GM12878 (cell line): ENCODE data around the gene MYCBP. TPM values are rescaled to one million over a fixed set of nuclear protein-coding genes. Genes with fewer than 3 reads are reported as not detected.

Experiments
- ATAC-seq: fragments of 200-7000 bp; cut with Tn5 transposase; 3 replicates; pipeline ENCODE4 v1.9.1; 2020; ENCODE audit warnings: mild to moderate bottlenecking, moderate library complexity
- BruUV-seq: library from RNA; stranded (reverse); fragments of 400-500 nt; replicated peaks from 2 replicates; lab custom pipeline; 2021; lab: Mats Ljungman, UMichigan
- CTCF ChIA-PET: fragments of 300-600 bp; sonication (Branson Sonifier 250); formaldehyde crosslinking; extraction: SDS; loops from one replicate; lab custom pipeline; 2021; ENCODE audit warnings: inconsistent platforms; lab: Yijun Ruan, JAX
- POLR2A ChIA-PET: fragments of 350-600 bp; formaldehyde crosslinking; extraction: SDS; loops from one replicate; lab custom pipeline; 2021; ENCODE audit warnings: inconsistent platforms; lab: Charles Lee
- RAD21 ChIA-PET: fragments of 300-600 bp; sonication (Branson Sonifier 250); formaldehyde crosslinking; loops from one replicate; lab custom pipeline; 2023; ENCODE audit warnings: antibody characterized with exemption; ENCODE audit not compliant: unreplicated experiment; lab: Charles Lee
- SMC1A ChIA-PET: fragments of 300-600 bp; sonication (Branson Sonifier 250); formaldehyde crosslinking; loops from one replicate; lab custom pipeline; 2023; ENCODE audit not compliant: unreplicated experiment, uncharacterized antibody; lab: Charles Lee
- DNase-seq: peaks from one replicate; pipeline ENCODE4 v3.0.0-alpha.2; 2011; ENCODE audit warnings: low read depth, low spot score
- FAIRE-seq: peaks from 3 replicates; lab custom pipeline; 2011; peaks lifted over from hg19 to GRCh38; lab: Jason Lieb, UNC
- H2AFZ ChIP-seq: 2 replicates; pipeline ENCODE4 v1.6.0; 2011; ENCODE audit warnings: low read depth, low read length, control low read depth; ENCODE audit not compliant: control insufficient read depth
- H3K27ac ChIP-seq: 2 replicates; pipeline ENCODE4 v1.5.1; 2011; ENCODE audit warnings: control low read depth; ENCODE audit not compliant: control insufficient read depth, insufficient read depth
- H3K27me3 ChIP-seq, 2 experiments: replicated peaks in 1 of 2; 2 replicates each; pipeline versions ENCODE4 v1.6.0 to v1.6.1; 2011; ENCODE audit warnings: low read length in 1 of 2; ENCODE audit not compliant: control insufficient read depth in 2 of 2, insufficient read depth in 2 of 2
- H3K36me3 ChIP-seq, 2 experiments: 2 replicates each; pipeline ENCODE4 v1.5.1; 2011; ENCODE audit warnings: low read length in 1 of 2; ENCODE audit not compliant: control insufficient read depth in 2 of 2, insufficient read depth in 2 of 2
- H3K4me1 ChIP-seq: 2 replicates; pipeline ENCODE4 v1.6.1; 2011; ENCODE audit warnings: mild to moderate bottlenecking, low read length, moderate library complexity, mixed read lengths; ENCODE audit not compliant: control insufficient read depth, insufficient read depth
- H3K4me2 ChIP-seq: 2 replicates; pipeline ENCODE4 v1.6.0; 2011; ENCODE audit warnings: control low read depth; ENCODE audit not compliant: control insufficient read depth, insufficient read depth
- H3K4me3 ChIP-seq: fragments of 200-600 bp; sonication (generic); 2 replicates; pipeline ENCODE4 v1.5.1; 2016
- H3K79me2 ChIP-seq: 2 replicates; pipeline ENCODE4 v1.6.0; 2011; ENCODE audit warnings: low read length; ENCODE audit not compliant: control insufficient read depth, insufficient read depth
- H3K9ac ChIP-seq: 2 replicates; pipeline ENCODE4 v1.8.0; 2011; ENCODE audit warnings: low read length, control low read depth, mixed read lengths; ENCODE audit not compliant: control insufficient read depth, insufficient read depth
- H3K9me3 ChIP-seq: replicated peaks from 3 replicates; pipeline ENCODE4 v1.5.1; 2011; ENCODE audit warnings: mild to moderate bottlenecking, low read length; ENCODE audit not compliant: control insufficient read depth, insufficient read depth
- H4K20me1 ChIP-seq: 2 replicates; pipeline ENCODE4 v1.6.0; 2011; ENCODE audit not compliant: control insufficient read depth, insufficient read depth
- CREB1 ChIP-seq: IDR thresholded peaks from 2 replicates; pipeline ENCODE4 v1.6.1; 2012; ENCODE audit warnings: low read depth, mild to moderate bottlenecking, inconsistent platforms
- IRF4 ChIP-seq: IDR thresholded peaks from 2 replicates; pipeline ENCODE4 v1.6.1; 2011; ENCODE audit warnings: low read depth, low read length
- POLR2AphosphoS2 ChIP-seq: IDR thresholded peaks from 2 replicates; pipeline ENCODE4 v1.6.1; 2011; ENCODE audit warnings: low read depth, mild to moderate bottlenecking, low read length, improper control_type of control experiment, moderate library complexity
- RAD51 ChIP-seq: fragments of 450-650 bp; IDR thresholded peaks from 2 replicates; pipeline ENCODE4 v1.6.1; 2016; ENCODE audit warnings: moderate library complexity, mild to moderate bottlenecking, inconsistent platforms
- TCF12 ChIP-seq: IDR thresholded peaks from 2 replicates; pipeline ENCODE4 v1.6.1; 2011; ENCODE audit warnings: low read depth, mild to moderate bottlenecking, low read length
- WGBS: methylation state at CpG from one replicate; pipeline ENCODE4 v1.1.6; 2016; ENCODE audit warnings: low lambda C conversion rate; ENCODE audit not compliant: insufficient replicate concordance, insufficient coverage; ENCODE audit errors: missing lambda C conversion rate; 5-methylcytosine and 5-hydroxymethylcytosine counted together
- in situ Hi-C: fragments of 300-500 bp; cut with MboI; formaldehyde crosslinking; loops from 9 replicates; pipeline ENCODE4 v1.14.3; 2018; ENCODE audit warnings: mixed read lengths
- intact Hi-C: fragments of 100-400 bp; cut with micrococcal nuclease; formaldehyde crosslinking; loops from one replicate; pipeline ENCODE4 v1.14.2; 2022; ENCODE audit not compliant: unreplicated experiment
- polyA plus RNA-seq, 11 experiments: library from polyadenylated mRNA; depleted of rRNA in 4 of 11; unstranded in 6 of 11; stranded (reverse) in 5 of 11; fragments of >200 nt; fragmentation: Nextera tagmentation in 4 of 11; fragmentation: Illumina TruSeq in 1 of 11; extraction: Ambion mirVana in 4 of 11; extraction: Trizol in 1 of 11; gene quantifications; 1 replicate in 1 of 11; 2 replicates in 10 of 11; pipeline versions ENCODE4 v1.2.1 to v1.2.3, GENCODE V29; 2011 to 2016; ENCODE audit warnings: inconsistent platforms in 2 of 11, missing spikeins in 2 of 11, low read depth in 1 of 11
- total RNA-seq, 4 experiments: library from RNA; depleted of rRNA in 3 of 4; stranded (reverse); fragments of >200 nt in 3 of 4; fragmentation: Illumina TruSeq in 1 of 4; extraction: Trizol in 1 of 4; gene quantifications; 2 replicates each; pipeline versions ENCODE4 v1.2.1 to v1.2.3, GENCODE V29; 2013 to 2021

MYCBP gene
- total and polyA plus RNA-seq, 10 of the 15 experiments (the other 5 are each of a cell fraction or from before 2014, with no cell fraction given): 26.1 to 210 (median 43.1) TPM

DNA sequence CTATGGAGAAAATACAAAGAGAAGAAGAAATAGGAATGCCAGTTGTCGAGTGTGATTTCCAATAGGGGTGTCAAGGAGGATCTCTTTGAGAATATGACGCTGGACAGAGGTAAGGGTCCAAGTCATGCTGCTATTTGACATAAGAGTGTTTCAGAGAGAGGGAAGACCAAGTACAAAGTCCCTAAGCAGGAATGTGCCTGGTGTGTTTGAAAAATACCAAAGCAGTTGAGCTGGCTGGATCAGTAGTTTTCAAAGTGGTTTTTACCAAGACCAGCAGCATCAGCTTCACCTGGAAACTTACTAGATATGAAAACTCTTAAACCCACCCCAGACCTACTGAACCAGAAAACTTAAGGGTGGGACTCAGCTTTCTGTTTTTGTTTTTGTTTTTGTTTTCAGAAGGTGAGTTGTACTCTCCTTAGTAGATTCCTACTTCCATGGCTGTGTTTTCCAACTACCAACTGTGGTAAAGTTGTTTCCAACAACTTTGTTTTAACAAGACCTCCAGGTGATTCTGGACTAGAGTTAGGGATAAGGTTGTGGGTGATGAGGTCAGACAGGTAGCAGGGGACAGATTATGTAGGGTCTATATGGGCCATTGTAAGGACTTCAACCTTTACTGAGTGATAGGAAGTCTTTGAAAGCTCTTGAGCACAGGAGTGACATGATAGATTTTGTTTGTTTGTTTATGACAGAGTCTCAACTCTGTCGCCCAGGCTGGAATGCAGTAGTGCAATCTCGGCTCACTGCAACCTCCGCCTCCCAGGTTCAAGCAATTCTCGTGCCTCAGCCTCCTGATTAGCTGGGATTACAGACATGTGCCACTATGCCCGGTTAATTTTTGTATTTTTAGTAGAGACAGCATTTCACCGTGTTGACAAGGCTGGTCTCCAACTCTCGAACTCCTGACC lies 15.5 kb upstream of the MYCBP start (continued):
- TF ChIP-seq TCF12: no peak

DNA sequence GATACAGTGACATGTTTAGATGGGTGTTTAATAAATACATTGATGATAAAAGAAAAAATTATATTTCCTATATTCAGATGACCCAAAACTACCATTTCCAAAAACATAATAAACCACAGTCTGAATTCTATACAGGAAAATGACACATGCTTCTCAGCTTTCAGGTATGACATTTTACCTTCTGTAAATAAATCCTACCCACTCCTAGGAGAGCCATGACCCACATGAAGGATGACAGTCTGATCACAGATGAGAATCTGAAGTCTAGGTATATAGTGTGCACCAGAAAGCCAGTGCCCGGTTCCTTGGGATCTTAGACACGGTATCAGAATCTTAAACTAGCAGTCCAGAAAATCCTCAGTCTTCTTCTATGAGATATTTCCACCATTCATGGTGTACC lies 11.9 kb upstream of the MYCBP start:
- no TSS peak for BruUV-seq

DNA sequence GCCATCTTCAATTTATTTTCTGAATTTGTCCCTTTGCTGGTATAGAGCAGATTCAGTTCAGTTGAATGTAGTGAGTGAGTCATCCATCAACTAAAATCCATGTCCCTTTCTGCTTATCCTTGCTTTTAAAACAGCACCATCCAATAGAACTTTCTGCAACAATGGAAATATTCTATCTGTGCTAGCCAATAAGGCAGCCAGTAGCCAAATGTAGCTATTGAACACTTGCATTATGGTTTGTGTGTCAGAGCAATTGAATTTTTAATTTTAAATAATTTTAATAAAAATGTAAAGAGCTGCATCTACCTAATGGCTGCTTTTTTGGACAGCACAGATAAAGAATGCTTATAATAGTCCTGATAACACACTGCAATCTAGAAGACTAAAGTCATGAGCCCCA lies 8.3 kb upstream of the MYCBP start, which contains the start of gene GJA9:
Gene GJA9 (minus strand): TSS at position 101 of the 400 bp plus-strand sequence. CDS start 5,489 bp downstream, outside the sequence.
- Histone ChIP-seq H3K4me3 (no peak within 1 kb of the TSS), H2AFZ (no peak within 1 kb of the TSS), H4K20me1 (no peaks in the 10 kb centered on the region), H3K9me3 (no peaks in the 10 kb centered on the region), H3K27me3 (no peaks in the 10 kb centered on the region), H3K4me2 (no peak within 1 kb of the TSS), H3K36me3 (no peaks in the 10 kb centered on the region), H3K27ac (no peak within 1 kb of the TSS), H3K79me2 (no peaks in the 10 kb centered on the region), H3K4me1 (no peaks in the 10 kb centered on the region), H3K9ac (no peak within 1 kb of the TSS)
- in situ Hi-C loops (no loop called here), intact Hi-C loops (no loop called here)
- no peak for TF ChIP-seq RAD51
- TF ChIP-seq CREB1: no peak
- RAD21 ChIA-PET: interaction anchor here (1.1 kb wide), 1 partner anchor 211 kb away, joined by 3 read pairs; no protein-coding TSS in a partner anchor
- FAIRE-seq: no peak
- SMC1A ChIA-PET: interaction anchor here (0.6 to 1.9 kb wide), 4 partner anchors 9 to 202 kb away, joined by 3 to 6 read pairs (median 4); no protein-coding TSS in a partner anchor
- CTCF ChIA-PET: interaction anchor here (1.2 to 2.0 kb wide), 2 partner anchors 53 to 211 kb away, joined by 3 to 8 read pairs; no protein-coding TSS in a partner anchor
- no peak for ATAC-seq
- DNase-seq: no peak
- BruUV-seq: no TSS peak
- POLR2A ChIA-PET: no interaction called here

More for the DNA sequence above, 11.9 kb upstream of the MYCBP start:
- no peak for TF ChIP-seq IRF4
- TF ChIP-seq POLR2AphosphoS2: no peak
- TF ChIP-seq, all 136 proteins: peak for 0
- no peak overlapping the region for H3K4me3 ChIP-seq
- H2AFZ ChIP-seq: no peak overlapping the region
- WGBS: 57% methylated on average over 2 of the region's 2 CpGs
- ATAC-seq (no peak), DNase-seq (no peak), FAIRE-seq (no peak)
- H3K27ac ChIP-seq: no peak overlapping the region
- in situ Hi-C loops: no loop called here
- no peak overlapping the region for H3K9ac ChIP-seq
- no peaks in the 10 kb centered on the region for H4K20me1 ChIP-seq
- ChIA-PET SMC1A (interaction anchor here (0.6 kb wide), 1 partner anchor 44 kb away, joined by 3 read pairs; no protein-coding TSS in a partner anchor), CTCF (no interaction called here), POLR2A (no interaction called here), RAD21 (no interaction called here)
- no peaks in the 10 kb centered on the region for H3K36me3 ChIP-seq
- H3K27me3 ChIP-seq: no peaks in the 10 kb centered on the region
- no peaks in the 10 kb centered on the region for H3K79me2 ChIP-seq
- no peak overlapping the region for H3K4me2 ChIP-seq
- H3K4me1 ChIP-seq: no peaks in the 10 kb centered on the region
- no peaks in the 10 kb centered on the region for H3K9me3 ChIP-seq
- intact Hi-C loops: no loop called here
